CD4-positive, alpha-beta T cell treated with Interleukin-2 at 100 ng/mL for 4 hours (primary cell): ENCODE data around the gene TRRAP.

Experiments used
- DNase-seq: peaks from one replicate; pipeline ENCODE4 v3.0.0-alpha.2; 2020; ENCODE audit warnings: low spot score

Gene TRRAP

DNA sequence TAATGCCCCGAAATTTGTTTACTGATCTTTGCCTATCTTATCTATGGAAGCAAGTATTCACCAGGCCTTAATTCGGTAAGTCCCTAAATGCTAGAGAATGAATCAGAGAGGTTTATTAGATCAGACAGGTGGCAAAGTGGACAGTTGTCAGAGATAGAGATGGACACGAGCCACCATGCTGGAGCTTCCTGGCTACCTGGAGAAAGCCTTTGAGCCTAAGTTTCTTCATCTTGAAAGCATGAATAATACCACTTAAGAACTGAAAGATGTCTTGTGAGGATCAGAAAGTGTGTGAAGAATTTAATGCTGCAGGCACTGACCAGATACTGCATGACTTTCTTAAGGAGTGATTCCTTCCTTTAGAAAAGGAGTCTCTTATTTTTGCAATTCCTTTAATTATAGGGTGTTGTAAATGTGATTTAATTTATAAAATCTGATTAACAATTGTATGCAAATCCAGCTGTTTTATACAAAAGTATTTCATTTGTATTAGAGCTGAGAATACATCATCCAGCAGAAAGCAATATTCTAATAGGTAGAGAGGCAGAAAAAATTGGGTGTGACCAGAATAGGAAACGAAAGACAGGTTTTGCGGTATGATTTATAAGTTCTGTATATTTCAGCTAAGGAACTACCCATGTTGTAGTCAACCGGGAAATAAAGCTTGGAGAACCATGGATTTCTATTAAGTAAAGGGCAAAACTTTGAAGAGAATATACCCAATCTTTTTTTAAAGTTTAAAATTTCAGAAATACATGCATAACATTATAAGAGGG, 182.9 kb downstream of the TRRAP start:
- no peak for DNase-seq
